NCI-H1417 treated with DMSO at 0.1 percent for 48 hours (cell line): Measurements from ENCODE around the gene TUBGCP4.

Experiments used
- DNase-seq: peaks from one replicate; lab custom pipeline; 2025; lab: John Stamatoyannopoulos, UW

The TUBGCP4 gene

GRCh38 chr15:43404130-43404529 is 33.2 kb downstream of the TUBGCP4 start:
- DNase-seq: no peak

GRCh38 chr15:43406189-43406588 is 35.3 kb downstream of the TUBGCP4 start:
- DNase-seq: no peak

GRCh38 chr15:43406808-43407207 is 35.9 kb downstream of the TUBGCP4 start:
- no peak for DNase-seq

DNA sequence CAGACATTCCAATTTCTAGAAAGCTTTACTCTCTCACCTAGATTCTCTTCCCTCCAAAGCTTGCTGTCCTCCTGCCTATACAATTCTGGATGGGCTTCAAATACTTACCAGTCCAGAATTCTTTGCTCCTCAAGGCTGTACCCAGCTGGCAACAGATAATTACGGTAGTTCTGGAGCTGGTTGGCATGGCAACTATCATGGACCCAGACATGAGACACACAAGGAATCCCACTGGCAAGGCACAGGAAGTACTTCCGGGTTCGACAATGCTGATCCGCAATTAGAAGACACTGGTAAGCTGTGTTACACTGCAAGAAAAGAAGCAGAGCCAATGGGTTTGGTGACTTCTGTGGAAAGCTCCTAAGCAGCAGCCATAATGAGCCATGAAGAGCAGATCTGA is 37.9 kb downstream of the TUBGCP4 start:
- no peak for DNase-seq

DNA sequence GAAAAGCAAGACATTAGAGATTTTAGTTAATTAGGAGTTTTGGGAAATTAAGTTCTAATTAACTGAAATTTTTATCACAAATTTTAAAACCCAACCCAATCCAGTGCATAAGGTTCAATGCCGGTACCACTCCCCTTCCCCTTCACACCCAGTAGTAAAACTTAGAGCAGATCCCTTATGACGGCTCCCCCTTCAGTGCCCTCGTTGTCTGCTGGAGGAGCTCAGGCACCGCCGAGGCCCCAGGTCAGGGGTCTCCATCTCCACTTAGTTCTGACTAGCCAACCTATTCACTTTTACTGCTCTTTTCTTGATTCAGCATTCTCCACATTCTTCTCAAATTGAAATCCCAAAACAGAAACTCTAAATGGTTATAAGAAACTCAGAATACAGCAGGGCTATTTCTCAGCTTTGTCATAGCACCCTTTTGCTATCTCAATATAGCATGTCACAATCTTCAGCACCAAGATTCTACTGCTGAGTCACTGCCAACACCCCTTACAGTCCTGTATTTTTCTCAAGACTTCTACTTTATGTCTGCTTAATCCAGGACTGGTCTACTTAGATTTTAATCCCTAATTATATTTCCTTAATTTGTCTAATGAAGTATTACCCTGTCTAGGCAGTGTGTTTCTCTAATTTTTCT is 39.8 kb downstream of the TUBGCP4 start:
- no peak for DNase-seq

GRCh38 chr15:43412096-43412495 is 41.2 kb downstream of the TUBGCP4 start:
- no peak for DNase-seq

DNA sequence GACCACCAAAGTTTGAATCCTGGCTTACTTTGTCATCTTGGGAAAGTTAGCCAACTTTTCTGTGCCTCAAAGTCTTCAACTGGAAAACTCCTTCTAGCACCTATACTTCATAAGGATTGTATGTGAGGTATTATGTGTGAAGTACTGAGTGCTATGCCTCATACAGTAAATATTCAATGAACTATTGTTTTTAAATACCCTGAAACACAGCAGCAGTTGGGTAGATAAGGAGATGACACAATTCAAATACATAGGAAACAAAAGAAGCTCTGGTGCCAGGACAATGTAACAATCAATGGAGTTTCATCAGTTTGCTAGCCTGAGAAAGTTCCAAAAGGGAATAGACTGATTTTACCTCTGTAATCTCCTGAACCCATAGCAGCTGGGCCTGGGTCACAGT is 43.3 kb downstream of the TUBGCP4 start:
- DNase-seq: no peak

- no peak for DNase-seq
Observed at GRCh38 chr15:43420435-43420834, 49.5 kb downstream of the TUBGCP4 start.

DNA sequence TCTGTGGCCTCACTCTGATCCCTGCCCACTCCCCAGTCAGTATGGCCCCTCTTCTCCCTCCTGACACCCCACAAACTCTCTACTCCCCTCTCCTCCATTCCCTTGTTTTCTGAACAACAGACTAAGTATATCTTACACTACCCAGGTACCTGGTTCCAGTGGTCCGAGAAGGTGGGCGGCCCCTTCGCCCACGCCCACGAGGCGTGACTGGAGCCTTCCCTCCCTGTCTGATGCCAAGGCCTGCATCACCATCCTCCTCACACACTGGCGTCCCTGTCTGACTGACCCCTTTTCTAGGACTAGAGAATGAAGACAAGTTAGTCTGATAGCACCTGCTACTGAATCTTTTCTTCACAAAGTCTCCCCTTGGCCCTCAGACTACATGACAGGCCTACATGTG is 50.0 kb downstream of the TUBGCP4 start:
- DNase-seq: no peak

DNA sequence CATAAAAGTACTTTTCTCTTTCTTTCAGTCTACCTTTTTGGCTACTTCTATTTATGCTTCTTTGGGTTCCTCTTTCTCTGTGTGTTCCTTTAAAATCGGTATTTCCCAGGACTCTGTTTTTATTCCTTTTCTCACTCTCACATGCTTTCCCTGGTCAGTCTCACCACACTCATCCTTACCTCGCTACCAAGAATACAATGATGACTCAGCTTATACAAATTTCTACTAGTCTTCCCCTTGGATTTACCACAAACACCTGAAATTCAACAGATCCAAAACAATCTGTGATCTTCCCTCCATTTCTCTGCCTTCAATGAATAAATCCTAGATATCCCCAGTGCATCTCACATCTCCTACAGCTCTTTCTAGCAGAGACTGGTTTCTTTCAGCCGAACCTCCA is 52.9 kb downstream of the TUBGCP4 start:
- no peak for DNase-seq

GRCh38 chr15:43429687-43430086 is 58.8 kb downstream of the TUBGCP4 start:
- DNase-seq: no peak

GRCh38 chr15:43433165-43433564 is 62.3 kb downstream of the TUBGCP4 start:
- DNase-seq: no peak

- no peak for DNase-seq
Observed at GRCh38 chr15:43433661-43434303, 62.9 kb downstream of the TUBGCP4 start.

DNA sequence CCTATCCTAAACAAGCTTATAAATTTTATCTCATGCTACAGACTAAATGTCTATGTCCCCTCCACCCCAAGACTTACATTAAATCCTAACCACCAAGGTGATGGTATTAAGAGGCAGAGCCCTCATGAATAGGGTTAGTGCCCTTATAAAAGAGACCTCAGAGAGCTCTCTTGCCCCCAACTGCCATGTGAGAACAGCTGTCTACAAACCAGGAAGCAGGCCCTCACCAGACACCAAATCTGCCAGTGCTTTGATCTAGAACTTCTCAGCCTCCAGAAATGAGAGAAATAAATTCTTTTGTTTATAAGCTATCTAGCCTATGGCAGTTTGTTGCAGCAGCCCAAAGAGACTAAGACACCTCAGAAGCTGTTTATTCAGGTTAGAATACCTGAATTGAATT is 63.5 kb downstream of the TUBGCP4 start:
- DNase-seq: no peak

DNA sequence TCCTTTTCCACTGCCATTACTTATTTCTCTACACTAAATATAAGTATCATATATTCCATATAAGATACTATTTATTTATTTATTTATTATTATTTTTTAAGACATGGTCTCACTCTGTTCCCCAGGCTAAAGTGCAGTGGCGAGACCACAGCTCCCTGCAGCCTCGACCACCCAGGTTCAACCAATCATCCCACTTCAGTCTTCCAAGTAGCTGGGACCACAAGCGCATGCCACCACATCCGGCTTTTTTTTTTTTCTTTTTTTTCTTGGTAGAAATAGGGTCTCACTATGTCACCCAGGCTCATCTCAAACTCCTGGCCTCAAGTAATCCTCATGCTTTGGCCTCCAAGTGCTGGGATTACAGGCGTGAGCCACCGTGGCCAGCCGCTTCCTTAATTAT is 65.5 kb downstream of the TUBGCP4 start:
- no peak for DNase-seq

DNA sequence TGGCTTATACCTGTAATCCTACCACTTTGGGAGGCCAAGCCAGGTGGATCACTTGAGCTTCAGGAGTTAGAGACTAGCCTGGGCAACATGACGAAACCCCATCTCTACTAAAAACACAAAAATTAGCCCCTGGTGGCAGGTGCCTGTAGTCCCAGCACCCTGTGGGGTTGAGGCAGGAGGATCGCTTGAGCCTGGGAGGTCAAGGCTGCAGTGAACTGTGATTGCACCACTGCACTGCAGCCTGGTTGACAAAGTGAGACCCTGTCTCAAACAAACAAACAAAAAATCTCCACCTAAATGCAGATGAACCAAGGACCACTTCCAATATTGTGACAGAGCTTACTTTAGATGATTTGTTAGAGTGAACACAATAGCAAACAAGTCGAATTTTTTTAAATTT is 68.4 kb downstream of the TUBGCP4 start:
- DNase-seq: no peak

DNA sequence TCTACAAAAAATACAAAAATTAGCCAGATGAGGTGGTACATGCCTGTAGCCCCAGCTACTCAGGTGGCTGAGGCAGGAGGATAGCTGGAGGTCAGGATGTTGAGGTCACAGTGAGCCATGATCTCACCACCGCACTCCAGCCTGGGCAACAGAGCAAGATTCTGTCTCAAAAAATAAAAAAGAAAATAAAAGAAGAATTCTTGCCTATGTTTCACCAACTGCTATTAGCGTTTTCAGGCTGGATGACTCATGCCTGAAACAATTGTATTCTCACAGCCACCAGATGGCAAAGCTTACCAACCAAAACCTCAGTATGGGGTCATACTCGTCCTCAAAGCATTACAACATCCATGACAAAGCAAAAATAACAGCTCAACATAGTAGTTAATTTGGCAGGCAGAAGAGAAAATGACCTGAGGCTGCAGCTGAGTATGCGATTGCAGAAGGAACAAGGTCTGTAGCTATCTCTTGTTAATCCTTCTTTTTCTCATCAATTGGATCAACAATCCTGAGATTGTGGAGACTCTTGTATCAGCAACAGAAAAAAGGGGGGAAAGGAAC is 69.9 kb downstream of the TUBGCP4 start:
- no peak for DNase-seq

DNA sequence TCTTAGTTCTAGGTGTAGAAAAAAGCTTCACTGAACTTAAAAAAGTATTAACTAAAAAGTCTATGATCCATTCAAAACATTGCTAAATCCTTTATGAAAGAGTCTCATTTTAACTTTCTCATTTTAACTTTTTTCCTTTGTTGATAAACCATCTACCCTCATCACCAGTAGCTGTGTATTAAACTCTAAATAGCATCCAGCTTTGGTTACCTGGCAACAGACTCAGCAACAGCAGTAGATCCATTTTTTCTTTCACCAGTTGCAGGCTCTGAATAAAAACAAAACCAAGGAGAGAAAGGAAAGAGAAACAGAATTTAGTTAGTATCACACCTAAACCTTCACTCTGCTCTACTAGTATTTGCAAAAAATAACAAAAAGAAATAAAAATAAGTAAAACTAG is 70.4 kb downstream of the TUBGCP4 start:
- DNase-seq: no peak

GRCh38 chr15:43446344-43446743 is 75.4 kb downstream of the TUBGCP4 start:
- DNase-seq: no peak

- no peak for DNase-seq
Observed at GRCh38 chr15:43449981-43450380, 79.1 kb downstream of the TUBGCP4 start.
